ENCODE results near the gene CACNA2D4. TPM values are rescaled to one million over a fixed set of nuclear protein-coding genes. Genes with fewer than 3 reads are reported as not detected.

Gene CACNA2D4
- polyA plus RNA-seq, 3 donors, result 17.8 to 87.7 (median 22.1) TPM

DNA sequence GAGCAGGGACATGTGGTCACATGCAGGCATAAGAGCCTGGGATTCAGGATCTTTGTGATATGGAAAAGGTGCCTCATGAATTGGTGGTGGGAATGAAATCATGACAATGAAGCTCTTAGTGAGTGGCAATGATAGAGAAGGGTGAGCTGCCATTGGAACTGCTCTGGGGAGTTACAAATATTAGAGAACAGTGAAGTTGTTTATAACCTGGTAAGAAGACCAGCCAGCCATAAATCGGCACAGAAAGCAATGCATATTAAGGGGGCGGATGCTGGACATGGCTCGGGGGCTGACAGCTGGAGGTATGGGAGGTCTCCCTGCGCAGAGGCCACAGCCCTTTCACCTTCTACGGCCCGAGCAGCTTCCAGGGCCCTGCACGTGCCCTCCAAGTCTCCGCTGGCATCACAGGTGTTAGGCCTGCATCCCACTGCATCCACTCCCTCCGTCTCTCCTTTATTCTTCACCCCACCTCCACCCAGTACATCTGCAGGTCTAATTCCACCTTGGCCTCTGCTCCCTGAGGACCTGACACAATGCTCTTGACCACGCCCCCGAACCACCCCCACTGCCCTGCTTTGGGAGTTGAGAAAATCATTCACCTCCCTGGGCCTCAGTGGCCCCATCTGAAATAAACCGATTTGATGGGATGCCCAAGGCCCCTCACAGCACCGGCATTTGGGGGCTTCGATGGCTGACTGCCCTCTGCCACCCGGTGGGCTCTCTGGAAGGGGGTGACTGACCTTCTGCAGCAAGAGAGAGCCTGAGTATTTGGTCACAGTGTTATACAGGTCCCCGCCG is 4.1 kb downstream of the CACNA2D4 start:
- Mint-ChIP-seq H3K4me3 (no peak overlapping the region), H3K27me3 (ENCODE audit: low read depth in 3 of 3) (peaks cover 4 to 7% (median 6%) of the 10 kb centered on the region in 3 donors), H3K36me3 (peaks cover 3% of the 10 kb centered on the region in 2 donors), H3K9me3 (peaks cover 0 to 3% (median 0%) of the 10 kb centered on the region in 7 donors), H3K27ac (peak overlapping the region in 1 of 7 donors; percentile 0), H3K4me1 (peaks cover 35% of the 10 kb centered on the region)
- Histone ChIP-seq H3K4me2 (replicated peaks; ENCODE audit: extremely low read depth, low read length, poor library complexity, severe bottlenecking) (no peak overlapping the region), H3K27me3 (ENCODE audit: control insufficient read depth in 2 of 2, insufficient read depth in 2 of 2, low read length in 2 of 2) (no peaks in the 10 kb centered on the region), H3K79me2 (ENCODE audit: insufficient read depth, low read length) (peaks cover 18% of the 10 kb centered on the region), H3K36me3 (replicated peaks in 1 of 2; ENCODE audit: control insufficient read depth in 1 of 2, insufficient read depth in 2 of 2, low read length in 2 of 2) (no peaks in the 10 kb centered on the region), H2AFZ (ENCODE audit: insufficient read depth, low read depth, low read length, poor library complexity, severe bottlenecking) (no peak overlapping the region), H3K9ac (ENCODE audit: insufficient read depth, low read length, poor library complexity, severe bottlenecking) (no peak overlapping the region), H3K4me1 (ENCODE audit: control insufficient read depth in 1 of 2, insufficient read depth in 2 of 2, low read length in 2 of 2) (peaks cover 18 to 27% of the 10 kb centered on the region in 2 donors), H3K27ac (ENCODE audit: low read depth in 1 of 2, low read length in 2 of 2) (no peak overlapping the region), H4K20me1 (ENCODE audit: insufficient read depth, low read length) (no peaks in the 10 kb centered on the region), H3K9me3 (replicated peaks in 1 of 2; ENCODE audit: control insufficient read depth in 1 of 2, insufficient read depth in 1 of 2, low read length in 2 of 2) (no peaks in the 10 kb centered on the region), H3K4me3 (replicated peaks in 1 of 3; ENCODE audit: low read depth in 2 of 3, low read length in 3 of 3) (no peak overlapping the region)
- intact Hi-C loops (cut with micrococcal nuclease), result no loop called here
- TF ChIP-seq, protein P1, sequence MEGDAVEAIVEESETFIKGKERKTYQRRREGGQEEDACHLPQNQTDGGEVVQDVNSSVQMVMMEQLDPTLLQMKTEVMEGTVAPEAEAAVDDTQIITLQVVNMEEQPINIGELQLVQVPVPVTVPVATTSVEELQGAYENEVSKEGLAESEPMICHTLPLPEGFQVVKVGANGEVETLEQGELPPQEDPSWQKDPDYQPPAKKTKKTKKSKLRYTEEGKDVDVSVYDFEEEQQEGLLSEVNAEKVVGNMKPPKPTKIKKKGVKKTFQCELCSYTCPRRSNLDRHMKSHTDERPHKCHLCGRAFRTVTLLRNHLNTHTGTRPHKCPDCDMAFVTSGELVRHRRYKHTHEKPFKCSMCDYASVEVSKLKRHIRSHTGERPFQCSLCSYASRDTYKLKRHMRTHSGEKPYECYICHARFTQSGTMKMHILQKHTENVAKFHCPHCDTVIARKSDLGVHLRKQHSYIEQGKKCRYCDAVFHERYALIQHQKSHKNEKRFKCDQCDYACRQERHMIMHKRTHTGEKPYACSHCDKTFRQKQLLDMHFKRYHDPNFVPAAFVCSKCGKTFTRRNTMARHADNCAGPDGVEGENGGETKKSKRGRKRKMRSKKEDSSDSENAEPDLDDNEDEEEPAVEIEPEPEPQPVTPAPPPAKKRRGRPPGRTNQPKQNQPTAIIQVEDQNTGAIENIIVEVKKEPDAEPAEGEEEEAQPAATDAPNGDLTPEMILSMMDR (IDR thresholded peaks at IDR 0.05), result no peak
- DNase-seq, result peak in 1 of 3 donors; percentile 1
- WGBS (ENCODE audit: insufficient coverage), result 95% methylated on average over 16 of the region's 17 CpGs

DNA sequence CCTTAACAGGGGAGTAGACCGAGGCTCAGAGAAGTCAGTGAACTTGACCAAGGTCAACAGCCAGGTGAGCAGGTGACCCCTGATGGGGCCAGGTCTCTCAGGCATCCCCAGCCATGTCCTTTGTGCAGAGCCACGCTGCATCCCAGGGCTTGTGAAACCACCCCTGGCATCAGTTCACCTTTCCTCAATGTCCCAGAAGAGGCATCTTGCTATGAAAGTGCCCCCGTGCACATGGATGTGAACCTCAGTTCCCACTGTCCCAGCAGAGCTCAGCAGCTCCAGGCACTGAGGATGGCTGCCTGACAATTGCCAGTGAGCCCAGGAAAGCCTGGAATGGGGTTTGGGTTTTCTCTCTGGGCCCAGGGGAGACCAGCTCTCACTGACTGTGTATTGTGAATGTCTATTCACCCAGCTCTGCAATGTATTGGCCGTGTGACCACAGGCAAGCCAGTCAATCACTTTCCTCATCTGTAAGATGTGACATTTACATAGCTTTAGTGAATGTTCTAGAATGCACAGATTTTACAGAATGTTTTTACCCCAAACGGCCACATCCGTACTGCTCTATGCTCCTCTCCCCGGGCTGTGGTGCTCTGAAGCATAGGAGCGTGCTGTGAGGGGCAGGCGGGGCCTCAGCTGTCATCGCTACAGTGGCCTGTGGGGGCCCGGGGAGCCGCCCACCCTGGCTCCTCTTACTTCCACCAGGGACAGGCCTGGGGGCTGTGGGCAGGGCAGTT is 4.9 kb downstream of the CACNA2D4 start:
- Histone ChIP-seq H3K36me3 (replicated peaks in 1 of 2; ENCODE audit: control insufficient read depth in 1 of 2, insufficient read depth in 2 of 2, low read length in 2 of 2) (no peaks in the 10 kb centered on the region), H3K79me2 (ENCODE audit: insufficient read depth, low read length) (peaks cover 10% of the 10 kb centered on the region), H3K4me1 (ENCODE audit: control insufficient read depth in 1 of 2, insufficient read depth in 2 of 2, low read length in 2 of 2) (peaks cover 10 to 19% of the 10 kb centered on the region in 2 donors), H3K27me3 (ENCODE audit: control insufficient read depth in 2 of 2, insufficient read depth in 2 of 2, low read length in 2 of 2) (no peaks in the 10 kb centered on the region), H3K9ac (ENCODE audit: insufficient read depth, low read length, poor library complexity, severe bottlenecking) (no peak overlapping the region), H3K4me2 (replicated peaks; ENCODE audit: extremely low read depth, low read length, poor library complexity, severe bottlenecking) (no peak overlapping the region), H4K20me1 (ENCODE audit: insufficient read depth, low read length) (no peaks in the 10 kb centered on the region), H2AFZ (ENCODE audit: insufficient read depth, low read depth, low read length, poor library complexity, severe bottlenecking) (no peak overlapping the region), H3K27ac (ENCODE audit: low read depth in 1 of 2, low read length in 2 of 2) (no peak overlapping the region), H3K9me3 (replicated peaks in 1 of 2; ENCODE audit: control insufficient read depth in 1 of 2, insufficient read depth in 1 of 2, low read length in 2 of 2) (no peaks in the 10 kb centered on the region), H3K4me3 (replicated peaks in 1 of 3; ENCODE audit: low read depth in 2 of 3, low read length in 3 of 3) (no peak overlapping the region)
- peaks cover 28% of the 10 kb centered on the region for H3K4me1 Mint-ChIP-seq
- no peak overlapping the region for H3K4me3 Mint-ChIP-seq
- DNase-seq, result peak in 1 of 3 donors; percentile 1
- H3K27me3 Mint-ChIP-seq (ENCODE audit: low read depth in 3 of 3), result peaks cover 8 to 9% (median 8%) of the 10 kb centered on the region in 3 donors
- peaks cover 0 to 6% (median 2%) of the 10 kb centered on the region in 7 donors for H3K9me3 Mint-ChIP-seq
- WGBS (ENCODE audit: insufficient coverage), result 98% methylated on average over 8 of the region's 12 CpGs
- TF ChIP-seq, protein P1 (IDR thresholded peaks at IDR 0.05), result no peak
- peak overlapping the region in 1 of 7 donors; percentile 0 for H3K27ac Mint-ChIP-seq
- H3K36me3 Mint-ChIP-seq, result no peaks in the 10 kb centered on the region
- intact Hi-C loops (cut with micrococcal nuclease), result no loop called here
